Nephron progenitor cell (in vitro differentiated cells): ENCODE results near the gene MED26.
A peak's percentile ranks its signal among the peaks of the same experiment; 100 is the strongest.
"Not testable (repeated sequence)": the region's sequence is repeated elsewhere in the genome, so short reads cannot be mapped to it uniquely, and the experiment has no call there.

Experiments used
- DNase-seq: peaks from one replicate; pipeline ENCODE4 v3.0.0; 2021
- H3K27ac Mint-ChIP-seq: 2 replicates; pipeline ENCODE4 v1.8.0; 2021; ENCODE audit warnings: mild to moderate bottlenecking, moderate library complexity, mixed read lengths
- H3K27me3 Mint-ChIP-seq: 2 replicates; pipeline ENCODE4 v1.8.0; 2021; ENCODE audit warnings: mild to moderate bottlenecking, low read depth, mixed read lengths; ENCODE audit not compliant: poor library complexity
- H3K36me3 Mint-ChIP-seq: 2 replicates; pipeline ENCODE4 v1.8.0; 2021; ENCODE audit warnings: low read depth, mixed read lengths
- H3K4me1 Mint-ChIP-seq: 2 replicates; pipeline ENCODE4 v1.8.0; 2021; ENCODE audit warnings: mixed read lengths
- H3K4me3 Mint-ChIP-seq: 2 replicates; pipeline ENCODE4 v1.8.0; 2021; ENCODE audit warnings: mild to moderate bottlenecking, moderate library complexity, mixed read lengths
- H3K9me3 Mint-ChIP-seq: 2 replicates; pipeline ENCODE4 v1.8.0; 2021; ENCODE audit warnings: mild to moderate bottlenecking, moderate library complexity, mixed read lengths
- CTCF ChIP-seq: fragments of 200-600 bp; sonication (generic); IDR thresholded peaks from 2 replicates; pipeline ENCODE4 v1.5.0; 2021; ENCODE audit warnings: antibody characterized with exemption

The MED26 gene

GRCh38 chr19:16671652-16672274, 43.8 kb upstream of the MED26 start:
- Mint-ChIP-seq H3K27ac (no peak overlapping the region), H3K4me3 (no peak overlapping the region), H3K27me3 (peaks cover 3% of the 10 kb centered on the region), H3K4me1 (no peaks in the 10 kb centered on the region), H3K9me3 (no peaks in the 10 kb centered on the region), H3K36me3 (no peaks in the 10 kb centered on the region)
- no peak for TF ChIP-seq CTCF
- DNase-seq: no peak

GRCh38 chr19:16670291-16670690, 42.3 kb upstream of the MED26 start:
- Mint-ChIP-seq H3K4me1 (no peaks in the 10 kb centered on the region), H3K36me3 (no peaks in the 10 kb centered on the region), H3K9me3 (no peaks in the 10 kb centered on the region), H3K27me3 (no peaks in the 10 kb centered on the region), H3K4me3 (no peak overlapping the region), H3K27ac (no peak overlapping the region)
- TF ChIP-seq CTCF: no peak
- no peak for DNase-seq

GRCh38 chr19:16668702-16669101, 40.7 kb upstream of the MED26 start:
- H3K27ac Mint-ChIP-seq, H3K4me1 Mint-ChIP-seq, H3K4me3 Mint-ChIP-seq, H3K9me3 Mint-ChIP-seq, DNase-seq, H3K36me3 Mint-ChIP-seq, H3K27me3 Mint-ChIP-seq: not testable (repeated sequence)

GRCh38 chr19:16668176-16668575, 40.2 kb upstream of the MED26 start:
- no peaks in the 10 kb centered on the region for H3K36me3 Mint-ChIP-seq
- no peak for TF ChIP-seq CTCF
- H3K9me3 Mint-ChIP-seq: no peaks in the 10 kb centered on the region
- H3K27me3 Mint-ChIP-seq: peaks cover 13% of the 10 kb centered on the region
- DNase-seq: no peak
- peaks cover 6% of the 10 kb centered on the region for H3K4me1 Mint-ChIP-seq
- H3K27ac Mint-ChIP-seq: no peak overlapping the region
- H3K4me3 Mint-ChIP-seq: no peak overlapping the region

GRCh38 chr19:16661480-16662034, 33.6 kb upstream of the MED26 start:
- Mint-ChIP-seq H3K27me3 (peaks cover 39% of the 10 kb centered on the region), H3K9me3 (no peaks in the 10 kb centered on the region), H3K4me3 (peak overlapping the region; percentile 78), H3K4me1 (peaks cover 37% of the 10 kb centered on the region), H3K27ac (no peak overlapping the region), H3K36me3 (peaks cover 16% of the 10 kb centered on the region)
- DNase-seq: peak; percentile 41
- no peak for TF ChIP-seq CTCF

- peak within 1 kb of the TSS; percentile 99 for H3K4me3 Mint-ChIP-seq
- peaks cover 37% of the 10 kb centered on the region for H3K4me1 Mint-ChIP-seq
- DNase-seq: peak; percentile 60
- H3K27me3 Mint-ChIP-seq: peaks cover 39% of the 10 kb centered on the region
- no peak for TF ChIP-seq CTCF
- peaks cover 23% of the 10 kb centered on the region for H3K36me3 Mint-ChIP-seq
- H3K27ac Mint-ChIP-seq: peak within 1 kb of the TSS; percentile 99
- H3K9me3 Mint-ChIP-seq: no peaks in the 10 kb centered on the region
Observed at GRCh38 chr19:16660763-16661479, 32.9 kb upstream of the MED26 start, which contains the start of gene TMEM38A. Gene TMEM38A (plus strand): TSS chr19:16661139. CDS start chr19:16661218, 79 bp downstream.
